GM04504 (cell line): ENCODE data around the gene RFXAP.
"Not testable (repeated sequence)": the region's sequence is repeated elsewhere in the genome, so short reads cannot be mapped to it uniquely, and the experiment has no call there.

Experiments used
- DNase-seq: peaks from one replicate; pipeline ENCODE4 v3.0.0-alpha.2; 2012; ENCODE audit warnings: low read depth

RFXAP gene

GRCh38 chr13:36818804-36819738, at the start of gene RFXAP:
RFXAP (plus strand) TSS chr13:36819222; CDS start chr13:36819358, 136 bp downstream.
- peak; percentile 67 for DNase-seq

GRCh38 chr13:36769545-36769944, 49.5 kb upstream of the RFXAP start:
- DNase-seq, result no peak

- no peak for DNase-seq
These were observed 48.3 kb upstream of the RFXAP start for GRCh38 chr13:36770741-36771140.

GRCh38 chr13:36772853-36773252, 46.2 kb upstream of the RFXAP start:
- DNase-seq, result no peak

GRCh38 chr13:36774931-36775330, 44.1 kb upstream of the RFXAP start:
- DNase-seq, result no peak

- no peak for DNase-seq
These were observed 42.8 kb upstream of the RFXAP start for GRCh38 chr13:36776175-36776574.

- no peak for DNase-seq
These were observed 40.8 kb upstream of the RFXAP start for GRCh38 chr13:36778083-36778671.

- DNase-seq, result no peak
These were observed 35.1 kb upstream of the RFXAP start for GRCh38 chr13:36783890-36784289.

- not testable (repeated sequence) for DNase-seq
These were observed 32.8 kb upstream of the RFXAP start for GRCh38 chr13:36786175-36786574.

- DNase-seq, result no peak
These were observed 31.8 kb upstream of the RFXAP start for GRCh38 chr13:36787181-36787580.

- no peak for DNase-seq
These were observed 30.7 kb upstream of the RFXAP start for GRCh38 chr13:36788276-36788675.

GRCh38 chr13:36789061-36789460, 30.0 kb upstream of the RFXAP start:
- no peak for DNase-seq

- DNase-seq, result no peak
These were observed 29.3 kb upstream of the RFXAP start for GRCh38 chr13:36789730-36790129.

GRCh38 chr13:36794706-36795105, 24.3 kb upstream of the RFXAP start:
- DNase-seq, result no peak

GRCh38 chr13:36795463-36795862, 23.6 kb upstream of the RFXAP start:
- no peak for DNase-seq

GRCh38 chr13:36796052-36796451, 23.0 kb upstream of the RFXAP start:
- DNase-seq, result no peak

- no peak for DNase-seq
These were observed 18.0 kb upstream of the RFXAP start for GRCh38 chr13:36801035-36801434.

- DNase-seq, result no peak
These were observed 14.4 kb upstream of the RFXAP start for GRCh38 chr13:36804588-36804987.

- DNase-seq, result no peak
These were observed 12.9 kb upstream of the RFXAP start for GRCh38 chr13:36806102-36806501.

GRCh38 chr13:36807616-36808015, 11.4 kb upstream of the RFXAP start:
- DNase-seq, result no peak

- DNase-seq, result no peak
These were observed 5.8 kb upstream of the RFXAP start for GRCh38 chr13:36813225-36813624.

- DNase-seq, result no peak
These were observed 4.6 kb upstream of the RFXAP start for GRCh38 chr13:36814465-36814864.

- no peak for DNase-seq
These were observed 4.0 kb upstream of the RFXAP start for GRCh38 chr13:36815062-36815461.
